ENCODE results near the gene ZNF155. TPM values are rescaled to one million over a fixed set of nuclear protein-coding genes. Genes with fewer than 3 reads are reported as not detected.

ZNF155 gene
- 8.6 and 9.7 TPM in 2 replicates for total RNA-seq

DNA sequence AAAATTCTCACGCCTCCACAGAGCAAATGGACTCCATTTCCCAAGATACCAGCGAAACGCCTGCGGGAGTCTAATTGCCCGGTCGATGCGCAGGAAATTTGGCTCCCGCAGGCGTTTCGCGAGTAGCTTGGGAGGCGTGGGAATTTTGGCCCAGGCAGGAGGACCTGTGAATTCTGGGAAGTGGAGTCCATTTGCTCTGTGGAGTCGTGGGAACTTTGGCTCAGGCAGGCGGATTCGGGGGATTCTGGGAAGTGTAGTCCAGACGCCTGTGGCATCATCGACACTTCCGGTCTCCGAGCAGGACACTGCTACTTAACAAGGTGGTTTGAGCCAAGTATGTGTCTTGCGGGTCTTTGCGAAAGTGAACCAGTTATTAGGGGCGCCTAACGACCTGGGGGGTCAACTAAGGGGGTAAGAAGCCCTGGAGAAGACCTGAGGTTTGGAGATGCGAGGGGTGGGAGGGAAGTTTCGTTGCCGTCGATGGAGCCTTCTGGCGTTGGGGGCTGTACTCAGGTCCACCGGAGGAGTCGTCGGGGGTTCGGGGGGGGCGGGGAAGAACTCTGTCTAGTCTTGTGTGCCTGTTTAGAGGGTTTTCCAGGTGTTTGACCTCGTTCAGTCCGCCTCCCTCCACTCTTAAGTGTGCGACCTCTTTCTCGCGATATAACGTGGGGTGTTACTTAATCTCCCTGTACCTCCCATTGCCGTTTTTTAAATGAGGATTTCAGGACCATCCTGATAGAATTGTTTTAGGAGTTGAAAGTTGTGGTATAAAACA, at the start of gene ZNF155:
Gene ZNF155 (plus strand): TSS at position 277 of the 775 bp plus-strand sequence. CDS start 4,356 bp downstream, outside the sequence.
- H3K36me3 ChIP-seq (ENCODE audit: control insufficient read depth, insufficient read depth, low read length), result no peaks in the 10 kb centered on the region
- peak; percentile 95 for FAIRE-seq
- TF ChIP-seq CTCF (IDR thresholded peaks at IDR 0.05; ENCODE audit: insufficient read depth, low read length, severe bottlenecking), result no peak
- H3K27me3 ChIP-seq (ENCODE audit: control insufficient read depth, insufficient read depth, low read length), result no peaks in the 10 kb centered on the region
- peak within 1 kb of the TSS; percentile 88 for H3K4me3 ChIP-seq (ENCODE audit: low read depth, low read length)
- peak; percentile 94 for DNase-seq (ENCODE audit: low read depth)

GRCh38 chr19:43934985-43935708, 48.8 kb upstream of the ZNF155 start, which contains the start of gene ZNF45:
TSS of gene ZNF45 (minus strand) at chr19:43935282. CDS start at chr19:43922185, 13,097 bp downstream.
- no peak for TF ChIP-seq CTCF (IDR thresholded peaks at IDR 0.05; ENCODE audit: insufficient read depth, low read length, severe bottlenecking)
- peaks cover 4% of the 10 kb centered on the region for H3K36me3 ChIP-seq (ENCODE audit: control insufficient read depth, insufficient read depth, low read length)
- FAIRE-seq (no peak), DNase-seq (ENCODE audit: low read depth) (peak; percentile 79)
- peak within 1 kb of the TSS; percentile 50 for H3K4me3 ChIP-seq (ENCODE audit: low read depth, low read length)
- no peaks in the 10 kb centered on the region for H3K27me3 ChIP-seq (ENCODE audit: control insufficient read depth, insufficient read depth, low read length)

DNA sequence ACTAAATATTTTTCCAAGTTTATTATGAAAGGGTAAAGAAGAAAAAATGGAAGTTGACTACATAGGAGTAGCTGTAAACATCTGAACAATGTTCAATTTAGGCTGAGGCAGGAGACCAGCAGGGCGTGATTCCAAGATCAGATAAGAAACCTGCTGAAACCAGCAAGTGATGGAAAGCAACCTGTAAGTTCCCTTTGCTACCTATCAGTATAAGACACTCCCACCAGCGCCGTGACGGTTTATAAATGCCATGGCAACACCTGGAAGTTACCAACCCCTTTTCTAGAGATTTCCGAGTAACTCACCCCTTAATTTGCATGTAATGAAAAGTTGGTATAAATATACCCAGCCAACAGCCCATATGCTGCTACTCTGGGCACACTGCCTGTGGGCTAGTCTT, 47.8 kb upstream of the ZNF155 start:
- no peak for TF ChIP-seq CTCF (IDR thresholded peaks at IDR 0.05; ENCODE audit: insufficient read depth, low read length, severe bottlenecking)
- FAIRE-seq (no peak), DNase-seq (ENCODE audit: low read depth) (no peak)
- Histone ChIP-seq H3K4me3 (ENCODE audit: low read depth, low read length) (no peak overlapping the region), H3K36me3 (ENCODE audit: control insufficient read depth, insufficient read depth, low read length) (peaks cover 1% of the 10 kb centered on the region), H3K27me3 (ENCODE audit: control insufficient read depth, insufficient read depth, low read length) (no peaks in the 10 kb centered on the region)

DNA sequence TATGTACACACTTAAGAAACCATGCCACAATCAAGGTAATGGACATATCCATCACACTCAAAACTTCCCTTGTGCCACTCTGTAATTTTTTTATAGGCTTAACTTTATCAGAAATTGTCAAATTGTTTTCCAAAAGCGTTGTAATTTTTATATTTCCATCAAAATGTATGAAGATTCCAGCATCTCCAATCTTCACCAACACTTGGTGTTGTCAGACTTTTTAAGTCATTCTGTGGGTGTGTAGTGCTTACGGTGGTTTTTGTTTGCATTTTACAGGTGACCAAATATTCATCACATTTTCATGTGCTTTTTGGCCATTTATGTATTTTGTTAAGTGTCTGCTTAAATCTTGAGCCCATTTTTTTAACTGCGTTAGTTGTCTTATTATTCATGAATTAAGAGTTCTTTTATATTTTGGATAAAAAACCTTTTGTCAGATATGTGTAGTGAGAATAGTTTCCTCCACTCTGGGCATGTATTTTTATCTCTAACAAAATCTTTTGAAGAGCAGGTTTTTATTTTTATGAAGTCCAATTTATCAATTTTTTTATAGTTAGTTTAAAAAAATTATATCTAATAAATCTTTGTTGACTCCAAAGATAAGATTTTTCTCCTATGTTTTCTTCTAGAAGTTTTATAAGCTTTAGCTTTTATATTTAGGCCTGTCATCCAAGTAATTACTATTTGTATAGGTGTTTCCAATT, 44.3 kb upstream of the ZNF155 start:
- Histone ChIP-seq H3K27me3 (ENCODE audit: control insufficient read depth, insufficient read depth, low read length) (no peaks in the 10 kb centered on the region), H3K4me3 (ENCODE audit: low read depth, low read length) (no peak overlapping the region), H3K36me3 (ENCODE audit: control insufficient read depth, insufficient read depth, low read length) (no peaks in the 10 kb centered on the region)
- FAIRE-seq, result no peak
- TF ChIP-seq CTCF (IDR thresholded peaks at IDR 0.05; ENCODE audit: insufficient read depth, low read length, severe bottlenecking), result no peak
- no peak for DNase-seq (ENCODE audit: low read depth)

GRCh38 chr19:43940719-43941118, 43.3 kb upstream of the ZNF155 start:
- no peak for TF ChIP-seq CTCF (IDR thresholded peaks at IDR 0.05; ENCODE audit: insufficient read depth, low read length, severe bottlenecking)
- FAIRE-seq (no peak), DNase-seq (ENCODE audit: low read depth) (no peak)
- Histone ChIP-seq H3K27me3 (ENCODE audit: control insufficient read depth, insufficient read depth, low read length) (no peaks in the 10 kb centered on the region), H3K4me3 (ENCODE audit: low read depth, low read length) (no peak overlapping the region), H3K36me3 (ENCODE audit: control insufficient read depth, insufficient read depth, low read length) (no peaks in the 10 kb centered on the region)

Measured in bronchial epithelial cell (primary cell).